Measurements from ENCODE around the gene CMPK2.
"Not testable (repeated sequence)": the region's sequence is repeated elsewhere in the genome, so short reads cannot be mapped to it uniquely, and the experiment has no call there.

Gene CMPK2

GRCh38 chr2:6865346-6866274 lies at the start of gene CMPK2:
CMPK2 (minus strand) TSS chr2:6865907; CDS start chr2:6865696, 211 bp downstream.
- peak; percentile 76 for DNase-seq

- no peak for DNase-seq
Measured at GRCh38 chr2:6915399-6915798, 49.7 kb upstream of the CMPK2 start.

- no peak for DNase-seq
Measured at GRCh38 chr2:6914828-6915227, 49.1 kb upstream of the CMPK2 start.

- DNase-seq = no peak
Measured at GRCh38 chr2:6913415-6914157, 47.9 kb upstream of the CMPK2 start.

GRCh38 chr2:6911721-6912120 lies 46.0 kb upstream of the CMPK2 start:
- peak; percentile 22 for DNase-seq

DNA sequence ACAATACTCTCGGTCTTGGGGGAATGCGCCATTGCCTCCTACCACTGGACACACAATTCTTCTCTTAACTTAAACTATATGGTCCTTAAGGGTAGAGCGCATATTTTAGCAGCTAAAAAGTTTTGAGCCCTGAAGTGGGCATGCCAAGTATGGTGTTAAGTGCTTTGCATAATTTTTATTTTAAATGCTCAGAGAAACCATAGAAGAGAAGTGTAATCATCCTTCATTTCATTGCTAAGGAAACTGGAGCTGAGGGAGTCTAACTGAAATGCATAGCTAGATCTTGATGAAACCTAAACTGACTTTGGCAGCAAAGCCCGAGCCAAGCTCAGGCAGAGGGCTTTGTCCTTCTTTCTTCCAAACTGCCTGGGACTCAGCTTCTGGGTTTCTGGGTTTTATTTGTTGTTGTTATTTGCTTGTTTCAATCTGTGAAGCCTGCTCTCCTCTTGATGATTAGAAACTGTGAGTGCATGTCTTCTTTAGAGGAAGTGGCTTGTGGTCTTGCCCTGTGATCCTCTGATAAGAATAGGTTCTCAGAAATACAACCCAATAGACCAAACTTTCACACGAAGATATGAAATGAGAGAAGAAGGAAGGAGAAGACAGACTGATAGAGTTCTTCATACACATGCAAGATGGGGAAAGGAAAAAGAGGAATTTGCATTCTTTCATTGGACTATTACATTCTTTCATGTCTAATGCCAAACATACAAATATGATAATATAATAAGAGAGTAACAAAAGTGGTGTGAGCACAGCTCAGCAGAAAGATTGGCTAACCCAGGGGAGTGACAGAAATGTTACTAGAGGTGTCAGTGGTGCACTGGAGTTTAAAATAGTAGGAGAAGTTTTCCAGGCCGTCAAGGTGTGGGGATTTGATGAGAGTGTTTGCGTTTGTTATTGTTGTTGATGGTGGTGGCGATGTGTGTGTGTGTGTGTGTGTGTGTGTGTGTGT lies 44.0 kb upstream of the CMPK2 start:
- DNase-seq = no peak

- DNase-seq = no peak
Measured at GRCh38 chr2:6908291-6908690, 42.6 kb upstream of the CMPK2 start.

DNA sequence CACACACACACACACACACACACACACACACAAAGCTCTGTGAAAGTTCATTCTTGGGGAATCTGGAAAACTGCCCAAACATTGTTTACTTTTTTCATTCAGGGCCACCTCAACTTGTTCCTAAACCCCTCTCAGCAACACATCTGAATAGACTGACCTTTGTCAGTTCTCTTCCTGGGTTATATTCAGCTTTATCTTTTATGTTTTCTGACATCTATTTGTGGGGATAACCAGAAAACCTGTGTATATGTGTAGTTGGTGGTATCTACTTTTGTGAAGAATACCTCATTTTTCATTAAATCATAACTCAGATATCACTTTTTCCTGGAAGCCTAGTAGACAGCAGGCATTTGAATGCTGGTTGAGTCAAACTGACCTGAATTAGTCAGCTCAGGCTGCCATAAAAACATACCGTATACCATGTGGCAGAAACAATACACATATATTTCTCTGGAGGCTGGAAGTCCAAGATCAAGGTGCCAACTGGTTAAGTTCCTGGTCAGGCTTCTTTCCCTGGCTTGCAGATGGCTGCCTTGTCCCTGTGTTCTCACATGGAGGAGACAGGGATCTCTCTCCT lies 40.5 kb upstream of the CMPK2 start:
- DNase-seq = no peak

DNA sequence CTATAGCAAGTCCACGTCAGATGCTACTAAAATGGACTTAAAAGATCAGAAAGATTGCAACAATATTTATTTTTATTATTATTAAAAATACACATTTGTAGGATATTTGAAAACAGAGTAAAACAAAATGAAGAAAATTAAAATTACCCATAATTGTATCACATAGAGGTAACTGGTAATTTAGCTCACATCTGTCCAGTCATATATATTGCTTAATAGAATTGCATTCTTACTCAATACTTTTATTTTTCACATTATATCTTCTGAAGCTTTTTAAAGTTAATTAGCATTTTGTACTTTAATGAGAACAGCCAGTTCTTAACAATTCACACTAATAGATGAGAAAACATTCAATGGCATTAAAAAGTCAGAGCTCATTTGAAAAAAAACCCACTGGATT lies 40.0 kb upstream of the CMPK2 start:
- no peak for DNase-seq

GRCh38 chr2:6902581-6902980 lies 36.9 kb upstream of the CMPK2 start:
- DNase-seq = not testable (repeated sequence)

DNA sequence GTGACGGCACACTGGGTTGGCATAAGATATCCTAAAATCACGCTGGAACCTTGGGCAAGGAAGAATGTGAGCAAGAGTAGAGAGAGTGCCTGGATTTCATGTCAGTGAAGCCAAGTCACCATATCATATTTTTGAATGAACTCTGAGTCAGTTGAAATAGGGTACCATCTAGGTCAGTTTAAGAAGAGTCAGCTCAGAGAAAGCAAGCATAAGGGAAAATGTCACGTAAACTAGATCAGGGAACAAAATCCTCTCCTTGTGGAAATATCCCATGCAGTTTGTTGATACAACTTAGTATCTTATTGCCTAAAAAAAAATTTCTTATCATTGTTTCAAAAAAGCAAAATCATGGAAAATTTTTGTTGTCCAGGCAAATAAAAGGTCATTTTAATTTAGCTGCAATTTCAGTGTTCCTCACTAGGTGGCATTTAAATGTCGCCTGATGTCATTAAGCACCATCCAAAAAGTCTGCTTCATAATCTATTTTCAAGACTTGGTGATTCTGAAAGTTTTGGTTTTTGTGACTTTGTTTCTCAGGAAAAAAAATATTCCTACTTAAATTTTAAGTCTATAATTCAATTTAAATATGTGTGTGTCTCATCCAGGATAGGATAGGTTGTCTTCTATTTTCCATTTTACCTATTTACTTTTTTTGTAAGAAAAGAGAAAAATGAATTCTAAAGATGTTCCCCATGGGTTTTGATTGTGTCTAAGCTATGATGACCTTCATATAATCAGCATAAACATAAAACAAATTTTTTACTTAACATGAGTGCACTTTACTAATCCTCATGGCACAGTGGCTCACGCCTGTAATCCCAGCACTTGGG lies 31.4 kb upstream of the CMPK2 start:
- no peak for DNase-seq

- no peak for DNase-seq
Measured at GRCh38 chr2:6893876-6894482, 28.3 kb upstream of the CMPK2 start.

- no peak for DNase-seq
Measured at GRCh38 chr2:6888724-6889123, 23.0 kb upstream of the CMPK2 start.

- no peak for DNase-seq
Measured at GRCh38 chr2:6887751-6888192, 22.1 kb upstream of the CMPK2 start.

GRCh38 chr2:6885968-6886367 lies 20.3 kb upstream of the CMPK2 start:
- no peak for DNase-seq

DNA sequence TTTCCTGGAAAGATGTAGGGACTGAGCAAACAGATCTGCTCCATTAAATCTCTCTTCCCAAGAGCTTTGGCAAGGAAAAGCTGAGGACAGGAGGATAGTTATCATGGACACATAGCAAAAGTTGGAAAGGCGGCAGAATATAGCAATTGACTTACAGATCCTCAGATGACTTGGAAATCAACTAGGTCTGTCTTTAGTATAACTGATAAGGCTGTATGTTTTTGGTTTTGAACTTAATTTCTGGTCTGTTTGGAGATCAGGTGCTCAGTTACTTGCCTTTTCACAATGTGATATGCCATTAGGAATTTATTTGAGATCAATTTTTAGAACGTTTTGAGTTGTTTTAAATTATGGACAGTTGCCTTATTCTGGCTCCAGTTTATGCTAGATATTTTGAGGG lies 19.8 kb upstream of the CMPK2 start:
- DNase-seq = no peak

DNA sequence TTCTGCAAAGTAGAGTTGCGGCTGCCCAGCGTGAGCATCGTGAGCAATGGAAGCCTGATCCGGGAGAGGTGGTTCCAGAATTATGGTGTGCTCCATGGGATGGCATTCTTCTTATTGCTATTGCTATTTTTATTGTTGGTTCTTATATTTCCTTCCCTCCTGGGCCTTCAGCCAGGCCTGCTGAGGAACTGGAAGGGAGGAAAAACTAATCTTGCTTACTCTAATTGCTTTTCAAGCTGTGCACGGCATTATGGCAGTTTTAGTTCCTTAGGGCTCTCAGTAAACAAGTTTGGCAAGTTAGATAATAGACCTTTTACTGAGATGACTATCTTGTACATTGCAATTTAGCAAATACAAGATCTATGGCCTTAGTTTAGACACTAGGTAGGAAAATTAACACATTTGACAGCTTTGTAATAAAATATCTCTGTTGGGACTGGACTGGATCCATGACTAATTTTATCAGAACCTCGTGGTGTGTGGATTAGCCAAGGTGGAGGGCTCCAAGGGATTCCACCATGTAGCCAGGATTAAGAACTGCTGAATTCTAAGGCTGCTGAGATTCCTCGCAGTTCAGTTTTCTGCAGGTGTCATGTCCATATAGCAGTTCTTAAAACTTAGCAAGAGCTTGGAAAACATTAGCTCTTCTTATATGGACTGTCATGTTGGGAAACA lies 17.9 kb upstream of the CMPK2 start:
- no peak for DNase-seq

- DNase-seq = no peak
Measured at GRCh38 chr2:6881516-6881915, 15.8 kb upstream of the CMPK2 start.

GRCh38 chr2:6881046-6881445 lies 15.3 kb upstream of the CMPK2 start:
- no peak for DNase-seq

- no peak for DNase-seq
Measured at GRCh38 chr2:6880200-6880733, 14.6 kb upstream of the CMPK2 start.
